ENCODE measurements around the gene HOMER1.
A peak's percentile ranks its signal among the peaks of the same experiment; 100 is the strongest.
"Not testable (repeated sequence)": the region's sequence is repeated elsewhere in the genome, so short reads cannot be mapped to it uniquely, and the experiment has no call there.

Gene HOMER1

DNA sequence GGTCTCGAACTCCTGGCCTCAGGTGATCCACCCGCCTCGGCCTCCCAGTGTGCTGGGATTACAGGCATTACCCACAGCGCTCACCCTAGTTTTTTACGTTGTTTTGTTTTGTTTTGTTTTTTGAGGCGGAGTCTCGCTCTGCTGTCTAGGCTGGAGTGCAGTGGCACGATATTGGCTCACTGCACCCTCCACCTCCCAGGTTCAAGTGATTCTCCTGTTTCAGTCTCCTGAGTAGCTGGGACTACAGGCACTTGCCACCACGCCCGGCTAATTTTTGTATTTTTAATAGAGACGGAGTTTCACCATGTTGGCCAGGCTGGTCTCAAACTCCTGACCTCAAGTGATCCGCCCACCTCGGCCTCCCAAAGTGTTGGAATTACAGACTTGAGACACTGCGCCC, 2.4 kb upstream of the HOMER1 start:
- not testable (repeated sequence) for DNase-seq

DNA sequence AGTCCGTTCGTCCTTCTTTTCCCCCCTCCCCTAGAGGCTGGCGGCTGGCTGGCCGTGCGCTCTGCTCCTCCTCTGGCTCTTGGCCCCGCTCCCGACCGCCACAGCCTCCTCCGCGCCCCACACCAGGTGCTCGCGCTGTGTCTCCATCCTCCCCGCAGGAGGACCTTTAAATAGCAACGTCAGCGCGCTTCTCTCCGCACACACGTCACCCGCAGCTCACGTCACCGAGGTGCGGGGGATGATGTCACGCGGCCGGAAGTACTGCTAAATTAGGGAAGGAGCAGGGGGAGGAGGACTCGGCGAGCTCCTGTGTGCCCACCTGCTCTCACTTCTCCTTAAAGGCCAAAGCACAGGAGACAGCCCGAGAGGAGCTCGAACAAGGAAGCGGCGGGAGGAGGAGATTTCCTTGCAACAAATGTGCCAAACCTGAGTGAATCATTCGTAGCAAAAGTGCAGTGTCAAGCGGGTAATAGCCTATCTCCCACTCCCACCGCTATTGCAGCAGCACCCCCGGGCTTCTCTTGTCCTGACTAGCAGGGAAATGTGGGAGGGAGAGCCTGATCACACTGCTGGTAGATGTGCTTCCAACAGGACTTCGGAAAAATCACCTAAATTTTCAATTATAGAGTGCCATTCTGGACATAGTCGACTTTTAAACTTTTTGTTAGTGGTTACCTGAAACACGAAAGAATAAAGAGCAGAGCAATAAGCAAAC, 614 bp upstream of the HOMER1 start:
- DNase-seq = peak; percentile 62

- DNase-seq = no peak
Observed at GRCh38 chr5:79513308-79513703, 628 bp downstream of the HOMER1 start.

GRCh38 chr5:79512471-79513307, 1.2 kb downstream of the HOMER1 start:
- DNase-seq = no peak

DNA sequence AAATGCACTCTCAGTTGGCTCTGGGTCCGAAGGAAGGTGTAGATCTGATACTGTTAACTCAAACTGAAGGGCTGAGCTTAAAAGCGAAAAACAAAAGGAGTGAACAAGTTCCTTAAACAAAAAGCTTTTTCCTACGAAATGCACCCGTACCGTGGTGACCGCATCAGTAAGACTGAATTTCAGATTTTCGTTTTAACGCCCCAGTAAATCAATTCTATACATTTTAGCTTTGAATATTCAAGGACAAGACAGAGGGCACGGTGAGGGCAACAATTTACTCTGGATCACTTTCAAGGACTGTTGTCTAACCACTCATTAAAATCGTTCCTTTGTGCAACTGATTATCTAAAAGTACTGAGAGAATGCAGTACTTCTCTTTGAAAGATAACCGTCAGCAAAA, 1.9 kb downstream of the HOMER1 start:
- no peak for DNase-seq

GRCh38 chr5:79510638-79511037, 3.3 kb downstream of the HOMER1 start:
- no peak for DNase-seq

- no peak for DNase-seq
Observed at GRCh38 chr5:79509244-79509885, 4.6 kb downstream of the HOMER1 start.

DNA sequence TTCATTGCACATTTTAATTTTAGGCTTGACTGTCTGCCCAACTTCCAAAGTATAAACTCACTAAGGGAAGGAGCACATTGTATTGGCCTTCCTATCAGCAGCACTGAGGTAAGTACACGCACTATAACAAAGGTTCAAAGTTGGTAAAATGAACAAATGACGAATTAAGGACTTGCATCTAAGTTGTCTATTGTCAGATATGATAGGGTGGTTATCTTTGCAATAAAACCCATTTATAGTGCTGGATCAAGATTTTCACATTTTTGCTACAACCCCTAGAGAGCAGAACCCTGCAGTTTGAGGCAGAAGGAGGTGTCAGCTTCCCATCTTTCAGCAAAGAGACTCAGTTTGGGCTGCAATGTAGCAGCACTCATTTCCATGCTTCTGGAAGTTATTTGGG, 5.1 kb downstream of the HOMER1 start:
- DNase-seq = no peak

DNA sequence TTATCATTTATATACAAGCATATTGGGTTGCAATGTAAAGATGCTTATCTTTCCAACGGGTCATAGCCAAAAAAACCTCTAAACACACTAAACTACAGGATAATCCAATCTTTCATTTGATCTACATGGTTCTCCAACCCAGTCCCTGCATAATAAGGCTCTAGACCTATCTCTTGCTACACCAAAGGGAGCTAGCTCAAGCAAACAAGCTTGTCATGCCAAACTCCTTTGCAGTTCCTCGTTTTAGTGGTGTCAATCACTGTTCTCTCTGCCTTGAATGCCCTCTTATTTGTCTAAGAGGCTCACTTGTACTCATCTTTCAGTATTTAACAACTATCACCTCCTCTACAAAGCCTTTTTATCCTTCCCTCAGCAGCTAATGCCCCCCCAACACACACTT, 5.6 kb downstream of the HOMER1 start:
- DNase-seq = no peak

GRCh38 chr5:79507251-79508205, 6.4 kb downstream of the HOMER1 start:
- no peak for DNase-seq

GRCh38 chr5:79505138-79505537, 8.8 kb downstream of the HOMER1 start:
- DNase-seq = no peak

GRCh38 chr5:79503794-79504495, 10.0 kb downstream of the HOMER1 start:
- no peak for DNase-seq

DNA sequence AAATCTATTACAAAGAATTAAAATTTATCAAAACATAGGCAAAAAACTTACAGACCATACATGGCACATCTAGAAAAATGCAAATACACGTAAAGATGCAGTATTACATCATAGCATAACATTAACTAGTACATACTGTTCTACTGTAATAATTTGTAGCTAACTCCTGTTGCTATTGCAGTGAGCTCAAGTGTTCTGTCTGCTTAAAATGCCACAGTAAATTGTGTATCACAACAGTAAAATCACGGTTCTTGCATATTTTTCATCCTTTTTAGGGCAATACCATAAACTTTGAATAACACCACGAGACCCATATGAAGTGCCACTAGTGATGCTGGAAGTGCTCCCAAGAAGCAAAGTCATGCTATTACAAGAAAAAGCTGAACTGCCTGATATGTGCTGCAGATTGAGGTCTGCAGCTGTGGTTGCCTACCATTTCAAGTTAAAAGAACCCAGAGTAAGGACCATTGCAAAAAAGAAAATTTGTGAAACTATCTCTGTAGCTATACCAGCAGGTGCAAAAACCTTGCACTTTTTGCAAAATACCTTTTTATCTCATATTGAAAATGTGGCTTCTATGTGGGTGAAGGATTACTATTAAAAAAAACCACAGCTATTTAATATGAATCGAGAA, 14.2 kb downstream of the HOMER1 start:
- DNase-seq = no peak

- DNase-seq = no peak
Observed at GRCh38 chr5:79495311-79495710, 18.6 kb downstream of the HOMER1 start.

DNA sequence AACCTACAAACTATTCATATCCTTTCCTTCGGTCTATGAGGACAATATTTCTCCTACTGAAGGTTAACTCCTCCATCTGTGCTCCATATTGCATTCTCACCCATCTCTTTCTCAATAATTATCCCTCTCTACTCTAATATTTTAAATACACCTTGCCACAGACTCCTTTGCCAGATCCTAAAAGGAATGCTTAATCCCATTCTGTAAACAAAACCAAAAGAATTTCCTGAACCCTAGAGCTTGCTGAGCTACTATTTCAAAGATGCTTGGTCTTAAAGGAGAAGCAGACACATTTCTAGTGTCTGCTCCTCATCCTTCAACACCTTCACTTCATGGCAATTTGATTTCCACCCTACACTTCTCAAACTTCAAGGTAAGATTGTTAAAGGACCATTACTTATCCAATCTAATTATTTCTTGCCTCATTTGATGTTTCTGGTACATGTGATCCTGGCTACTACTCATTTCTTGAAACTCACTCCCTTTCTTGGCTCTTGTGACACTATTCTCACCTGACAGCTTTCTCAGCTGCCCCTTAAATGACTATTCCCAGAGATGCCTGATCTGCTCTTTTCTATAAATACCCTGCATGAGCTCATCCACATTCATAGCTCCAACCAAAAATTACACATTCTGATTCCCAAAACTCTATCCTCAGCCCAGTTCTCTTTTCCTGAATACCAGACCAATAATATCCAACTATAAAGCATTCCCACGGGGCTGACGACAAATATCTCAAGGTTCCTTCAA, 20.2 kb downstream of the HOMER1 start:
- no peak for DNase-seq

- no peak for DNase-seq
Observed at GRCh38 chr5:79491690-79492317, 22.1 kb downstream of the HOMER1 start.

GRCh38 chr5:79490323-79490936, 23.5 kb downstream of the HOMER1 start:
- DNase-seq = no peak

DNA sequence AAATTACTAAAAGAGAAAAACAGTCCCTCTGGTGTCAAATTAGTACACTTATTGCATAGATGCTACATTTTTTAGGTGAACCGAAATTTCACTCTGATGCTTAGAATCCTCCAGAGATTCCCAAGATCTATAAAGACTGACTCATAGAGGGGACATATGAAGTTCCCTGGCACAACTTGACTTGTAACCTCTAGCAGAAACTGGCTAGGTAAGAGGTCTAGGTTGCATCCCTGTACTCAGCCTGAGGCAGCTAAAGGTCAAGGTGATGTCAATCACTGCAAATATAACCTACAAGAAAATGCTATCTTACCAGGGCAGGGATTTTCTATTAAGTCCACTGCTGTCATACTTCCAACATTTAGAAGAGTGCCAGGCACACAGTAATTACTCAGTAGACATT, 24.2 kb downstream of the HOMER1 start:
- no peak for DNase-seq

- DNase-seq = no peak
Observed at GRCh38 chr5:79488775-79489174, 25.2 kb downstream of the HOMER1 start.

DNA sequence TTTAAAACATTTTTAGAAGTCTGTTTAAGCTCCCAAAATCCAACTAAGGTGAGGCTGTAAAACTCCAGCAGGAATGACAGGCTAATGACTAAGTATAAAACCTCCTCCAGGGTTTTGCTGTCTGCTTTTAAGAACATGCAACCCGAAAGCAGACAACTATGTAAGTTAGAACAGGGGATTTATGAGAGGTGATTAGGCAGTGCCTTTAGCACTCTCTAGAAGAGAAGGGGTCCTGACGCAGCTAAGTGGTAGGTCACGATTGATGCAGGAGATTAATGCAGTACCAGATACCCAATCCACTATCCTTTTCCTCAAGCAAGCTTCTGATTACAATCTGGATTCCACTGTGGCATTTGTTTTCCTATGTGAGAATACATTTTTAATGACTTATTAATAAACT, 25.9 kb downstream of the HOMER1 start:
- DNase-seq = no peak
